Kidney glomerular epithelial cell (primary cell): ENCODE measurements around the gene SPATA4.
"Not testable (repeated sequence)": the region's sequence is repeated elsewhere in the genome, so short reads cannot be mapped to it uniquely, and the experiment has no call there.

Experiments used
- DNase-seq: peaks from one replicate; lab custom pipeline; 2025; lab: John Stamatoyannopoulos, UW

The SPATA4 gene

GRCh38 chr4:176195184-176195978 lies at the start of gene SPATA4:
Gene SPATA4 (minus strand): TSS chr4:176195585. CDS start chr4:176195562, 23 bp downstream.
- peak; percentile 90 for DNase-seq

GRCh38 chr4:176242764-176243347 lies 47.5 kb upstream of the SPATA4 start:
- no peak for DNase-seq

- DNase-seq, result no peak
Observed at GRCh38 chr4:176241703-176242102, 46.3 kb upstream of the SPATA4 start.

- no peak for DNase-seq
Observed at GRCh38 chr4:176238826-176239225, 43.4 kb upstream of the SPATA4 start.

GRCh38 chr4:176238157-176238610 lies 42.8 kb upstream of the SPATA4 start:
- no peak for DNase-seq

GRCh38 chr4:176236946-176237345 lies 41.6 kb upstream of the SPATA4 start:
- no peak for DNase-seq

- DNase-seq, result no peak
Observed at GRCh38 chr4:176230836-176231235, 35.5 kb upstream of the SPATA4 start.

- no peak for DNase-seq
Observed at GRCh38 chr4:176229645-176230044, 34.3 kb upstream of the SPATA4 start.

- DNase-seq, result no peak
Observed at GRCh38 chr4:176226736-176227135, 31.4 kb upstream of the SPATA4 start.

- no peak for DNase-seq
Observed at GRCh38 chr4:176223561-176223960, 28.2 kb upstream of the SPATA4 start.

GRCh38 chr4:176222149-176222548 lies 26.8 kb upstream of the SPATA4 start:
- no peak for DNase-seq

- DNase-seq, result no peak
Observed at GRCh38 chr4:176217510-176217909, 22.1 kb upstream of the SPATA4 start.

GRCh38 chr4:176212351-176212750 lies 17.0 kb upstream of the SPATA4 start:
- not testable (repeated sequence) for DNase-seq

- DNase-seq, result no peak
Observed at GRCh38 chr4:176210579-176211296, 15.4 kb upstream of the SPATA4 start.

GRCh38 chr4:176210101-176210500 lies 14.7 kb upstream of the SPATA4 start:
- no peak for DNase-seq

- no peak for DNase-seq
Observed at GRCh38 chr4:176209535-176209934, 14.2 kb upstream of the SPATA4 start.

- DNase-seq, result no peak
Observed at GRCh38 chr4:176207839-176208238, 12.5 kb upstream of the SPATA4 start.

- no peak for DNase-seq
Observed at GRCh38 chr4:176205299-176205698, 9.9 kb upstream of the SPATA4 start.

GRCh38 chr4:176198316-176198903 lies 3.0 kb upstream of the SPATA4 start:
- DNase-seq, result no peak

- peak; percentile 36 for DNase-seq
Observed at GRCh38 chr4:176193938-176194337, 1.4 kb downstream of the SPATA4 start.

- no peak for DNase-seq
Observed at GRCh38 chr4:176193126-176193525, 2.3 kb downstream of the SPATA4 start.

- DNase-seq, result no peak
Observed at GRCh38 chr4:176191974-176192373, 3.4 kb downstream of the SPATA4 start.
